ENCODE data around the gene KIAA1191. TPM values are rescaled to one million over a fixed set of nuclear protein-coding genes. Genes with fewer than 3 reads are reported as not detected.
"Not testable (repeated sequence)": the region's sequence is repeated elsewhere in the genome, so short reads cannot be mapped to it uniquely, and the experiment has no call there.

The KIAA1191 gene
- total RNA-seq, 1 donor from 2014 or later: 92.6 TPM

DNA sequence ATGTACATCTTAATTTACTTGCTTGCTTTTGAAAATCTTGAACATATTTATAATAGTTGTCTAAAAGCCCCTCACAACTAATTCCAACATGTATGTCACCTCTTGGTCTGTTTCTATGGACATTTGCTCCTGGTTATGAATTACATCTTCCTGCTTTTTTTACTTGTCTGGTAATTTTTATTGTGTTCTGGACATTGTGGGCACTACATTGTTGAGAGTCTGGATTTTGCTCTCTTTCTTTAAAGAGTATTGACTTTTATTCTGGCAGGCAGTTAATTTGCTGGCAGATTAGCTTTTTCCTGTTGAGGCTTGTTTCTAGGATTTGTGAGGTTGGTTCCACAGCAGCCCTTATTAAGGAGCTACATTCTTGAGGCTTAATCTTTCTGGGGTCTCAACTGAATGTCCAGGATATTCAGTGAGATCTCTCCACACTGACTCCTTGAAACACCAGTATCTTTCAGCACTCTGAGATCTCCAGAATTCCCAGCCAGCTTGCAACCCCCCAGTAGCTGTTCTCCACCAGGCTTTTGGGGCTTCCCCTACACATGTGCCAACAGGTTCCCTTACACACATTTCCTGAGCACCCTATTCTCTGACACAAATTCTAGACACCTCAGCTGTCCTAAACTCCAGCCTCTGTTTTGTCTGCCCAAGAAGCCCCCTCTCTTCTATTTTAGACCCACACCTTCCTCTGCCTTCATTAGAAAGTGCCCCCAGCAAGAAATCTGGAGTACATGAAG is 27.4 kb downstream of the KIAA1191 start:
- TF ChIP-seq, protein P1, sequence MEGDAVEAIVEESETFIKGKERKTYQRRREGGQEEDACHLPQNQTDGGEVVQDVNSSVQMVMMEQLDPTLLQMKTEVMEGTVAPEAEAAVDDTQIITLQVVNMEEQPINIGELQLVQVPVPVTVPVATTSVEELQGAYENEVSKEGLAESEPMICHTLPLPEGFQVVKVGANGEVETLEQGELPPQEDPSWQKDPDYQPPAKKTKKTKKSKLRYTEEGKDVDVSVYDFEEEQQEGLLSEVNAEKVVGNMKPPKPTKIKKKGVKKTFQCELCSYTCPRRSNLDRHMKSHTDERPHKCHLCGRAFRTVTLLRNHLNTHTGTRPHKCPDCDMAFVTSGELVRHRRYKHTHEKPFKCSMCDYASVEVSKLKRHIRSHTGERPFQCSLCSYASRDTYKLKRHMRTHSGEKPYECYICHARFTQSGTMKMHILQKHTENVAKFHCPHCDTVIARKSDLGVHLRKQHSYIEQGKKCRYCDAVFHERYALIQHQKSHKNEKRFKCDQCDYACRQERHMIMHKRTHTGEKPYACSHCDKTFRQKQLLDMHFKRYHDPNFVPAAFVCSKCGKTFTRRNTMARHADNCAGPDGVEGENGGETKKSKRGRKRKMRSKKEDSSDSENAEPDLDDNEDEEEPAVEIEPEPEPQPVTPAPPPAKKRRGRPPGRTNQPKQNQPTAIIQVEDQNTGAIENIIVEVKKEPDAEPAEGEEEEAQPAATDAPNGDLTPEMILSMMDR (IDR thresholded peaks at IDR 0.05): no peak
- intact Hi-C loops (cut with DNase I): no loop called here
- H3K4me3 ChIP-seq: no peak overlapping the region
- H3K9me3 ChIP-seq: no peaks in the 10 kb centered on the region
- DNase-seq (no peak), ATAC-seq (no peak)
- H3K27me3 ChIP-seq: no peaks in the 10 kb centered on the region
- H3K4me1 ChIP-seq: no peaks in the 10 kb centered on the region
- no peak overlapping the region for H3K27ac ChIP-seq
- peaks cover 26% of the 10 kb centered on the region for H3K36me3 ChIP-seq

DNA sequence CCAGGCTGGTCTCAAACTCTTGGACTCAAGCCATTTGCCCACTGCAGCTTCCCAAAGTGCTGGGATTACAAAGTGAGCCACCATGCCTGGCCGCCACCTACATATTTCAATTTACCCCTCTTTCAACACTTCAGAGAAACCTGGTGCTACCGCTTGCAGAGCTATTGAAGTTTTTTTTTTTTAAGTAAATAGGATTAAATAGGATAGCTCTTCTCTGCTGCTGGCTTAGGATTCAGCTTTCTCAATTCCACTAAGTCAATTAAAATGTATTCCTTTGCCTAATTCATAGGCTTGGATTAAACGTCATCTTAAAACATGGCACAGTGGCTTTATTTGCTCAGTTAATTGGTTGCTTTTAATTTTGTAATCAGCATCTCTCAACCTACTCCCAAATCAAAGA is 41.0 kb downstream of the KIAA1191 start:
- Histone ChIP-seq H3K4me3 (no peak overlapping the region), H3K4me1 (no peaks in the 10 kb centered on the region), H3K27ac (no peak overlapping the region), H3K9me3 (no peaks in the 10 kb centered on the region), H3K36me3 (peaks cover 33% of the 10 kb centered on the region), H3K27me3 (no peaks in the 10 kb centered on the region)
- no peak for DNase-seq
- TF ChIP-seq, protein P1 (IDR thresholded peaks at IDR 0.05): no peak
- no peak for ATAC-seq
- intact Hi-C loops (cut with DNase I): no loop called here

DNA sequence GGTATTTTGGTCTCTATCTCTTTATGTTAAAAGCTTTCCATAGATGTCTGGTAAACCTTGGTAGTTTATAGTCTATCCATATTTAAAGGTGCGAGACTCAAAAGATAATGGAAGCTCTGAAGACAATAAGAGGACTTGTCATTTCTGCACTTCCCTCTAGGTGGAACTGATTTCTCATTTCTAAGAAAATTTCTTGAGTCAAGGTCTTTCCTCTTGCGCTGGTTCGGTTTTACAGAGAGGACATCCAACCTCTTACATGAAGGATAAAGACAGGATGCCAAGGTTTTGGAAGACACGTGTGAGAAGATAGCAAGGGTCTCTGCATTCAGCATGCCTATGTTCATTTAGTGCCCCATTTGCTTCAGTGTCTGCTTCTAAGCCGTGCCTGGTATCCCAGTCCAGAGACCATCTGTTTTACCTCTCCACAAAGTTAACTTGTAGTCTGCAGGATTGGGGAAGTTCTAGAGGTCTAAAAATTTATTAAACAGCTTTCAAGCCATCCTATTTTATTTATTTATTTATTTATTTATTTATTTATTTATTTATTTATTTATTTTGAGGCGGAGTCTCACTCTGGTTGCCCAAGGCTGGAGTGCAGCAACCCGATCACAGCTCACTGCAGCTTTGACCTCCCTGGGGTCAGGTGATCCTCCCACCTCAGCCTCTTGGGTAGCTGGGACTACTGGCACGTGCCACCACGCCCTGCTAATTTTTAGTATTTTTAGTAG is 41.6 kb downstream of the KIAA1191 start:
- Histone ChIP-seq H3K9me3 (no peaks in the 10 kb centered on the region), H3K4me1 (no peaks in the 10 kb centered on the region), H3K36me3 (peaks cover 38% of the 10 kb centered on the region), H3K4me3 (no peak overlapping the region), H3K27ac (no peak overlapping the region), H3K27me3 (no peaks in the 10 kb centered on the region)
- TF ChIP-seq, protein P1 (IDR thresholded peaks at IDR 0.05): no peak
- ATAC-seq (no peak), DNase-seq (no peak)
- intact Hi-C loops (cut with DNase I): no loop called here

DNA sequence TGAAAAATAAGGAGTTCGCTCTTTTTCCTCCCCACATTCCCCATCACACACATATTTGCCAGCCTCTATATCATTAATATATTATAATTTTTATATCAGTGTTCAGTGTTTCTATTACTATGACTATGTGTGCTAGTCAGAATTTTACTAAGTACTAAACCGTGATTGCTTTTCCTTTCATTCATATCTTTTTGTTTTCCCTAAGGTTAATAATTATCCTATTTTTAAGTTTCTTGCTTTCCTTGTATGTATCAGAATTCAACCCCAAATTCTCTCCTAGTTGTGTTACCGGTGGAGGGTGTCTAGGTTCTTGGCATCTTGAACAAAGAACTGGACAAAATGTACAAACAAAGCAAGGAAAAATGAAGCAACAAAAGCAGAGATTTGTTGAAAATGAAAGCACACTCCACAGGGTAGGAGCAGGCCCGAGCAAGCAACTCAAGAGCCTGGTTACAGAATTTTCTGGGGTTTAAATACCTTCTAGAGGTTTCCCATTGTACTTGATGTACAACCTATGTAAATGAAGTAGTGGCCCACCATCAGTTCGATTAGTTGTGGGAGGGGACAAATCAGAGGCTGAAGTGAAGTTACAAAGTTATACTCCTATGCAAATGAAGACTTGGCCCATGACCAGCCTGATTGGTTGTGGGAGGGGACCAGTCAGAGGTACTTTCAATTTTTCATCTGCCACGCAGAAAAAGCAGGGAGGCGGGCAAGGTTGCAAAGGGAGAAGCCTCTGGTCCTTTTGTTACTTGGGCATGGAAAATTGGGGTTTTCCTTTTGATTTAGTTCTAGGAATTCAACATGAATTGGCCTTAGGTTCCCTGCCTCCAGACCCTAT is 43.8 kb downstream of the KIAA1191 start:
- Histone ChIP-seq H3K36me3 (peaks cover 30% of the 10 kb centered on the region), H3K27me3 (no peaks in the 10 kb centered on the region), H3K4me3 (no peak overlapping the region), H3K27ac (peak overlapping the region; percentile 12), H3K9me3 (no peaks in the 10 kb centered on the region), H3K4me1 (no peaks in the 10 kb centered on the region)
- DNase-seq: no peak
- intact Hi-C loops (cut with DNase I): no loop called here
- ATAC-seq: no peak
- TF ChIP-seq, protein P1 (IDR thresholded peaks at IDR 0.05): no peak

DNA sequence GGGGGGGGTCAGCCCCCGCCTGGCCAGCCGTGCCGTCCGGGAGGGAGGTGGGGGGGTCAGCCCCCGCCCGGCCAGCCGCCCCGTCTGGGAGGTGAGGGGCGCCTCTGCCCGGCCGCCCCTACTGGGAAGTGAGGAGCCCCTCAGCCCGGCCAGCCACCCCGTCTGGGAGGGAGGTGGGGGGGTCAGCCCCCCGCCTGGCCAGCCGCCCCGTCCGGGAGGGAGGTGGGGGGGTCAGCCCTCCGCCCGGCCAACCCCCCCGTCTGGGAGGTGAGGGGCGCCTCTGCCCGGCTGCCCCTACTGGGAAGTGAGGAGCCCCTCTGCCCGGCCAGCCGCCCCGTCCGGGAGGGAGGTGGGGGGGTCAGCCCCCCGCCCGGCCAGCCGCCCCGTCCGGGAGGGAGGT is 56.2 kb downstream of the KIAA1191 start:
- H3K4me3 ChIP-seq; H3K9me3 ChIP-seq; intact Hi-C loops (cut with DNase I); H3K4me1 ChIP-seq; H3K27me3 ChIP-seq; ATAC-seq; H3K27ac ChIP-seq; DNase-seq: not testable (repeated sequence)
- H3K36me3 ChIP-seq: peaks cover 20% of the 10 kb centered on the region

Small RNAs within 50 kb of the gene (microRNA-seq; reads per million reads assigned to microRNA genes)
- 2.3 reads per million, percentile 13 among the genes with 10 or more reads in this experiment for gene MIR1271 (ENCODE audit: borderline microRNAs expressed)

Other genes with a start within 250 kb of the KIAA1191 start
- gene SIMC1, start 123.3 kb downstream of the KIAA1191 start, total RNA-seq: 17.6 TPM
- 7.9 TPM for gene ARL10, start 3.7 kb upstream of the KIAA1191 start, total RNA-seq
- 13.6 TPM for gene NOP16, start 26.8 kb upstream of the KIAA1191 start, total RNA-seq
- gene HIGD2A, start 27.0 kb upstream of the KIAA1191 start, total RNA-seq: 104 TPM
- 80.9 TPM for gene CLTB, start 54.8 kb upstream of the KIAA1191 start, total RNA-seq
- gene FAF2, start 86.6 kb upstream of the KIAA1191 start, total RNA-seq: 35.1 TPM
- gene RNF44, start 175.6 kb upstream of the KIAA1191 start, total RNA-seq: 48.0 TPM
- gene CDHR2, start 187.6 kb upstream of the KIAA1191 start, total RNA-seq: 0.35 TPM
- 1.4 TPM for gene GPRIN1, start 248.4 kb upstream of the KIAA1191 start, total RNA-seq